ENCODE results near the gene PDE6H. TPM values are rescaled to one million over a fixed set of nuclear protein-coding genes. Genes with fewer than 3 reads are reported as not detected.

The PDE6H gene
- total and polyA plus RNA-seq, 10 of the 15 experiments (the other 5 are each of a cell fraction or from before 2014, with no cell fraction given) = 0.16 TPM; not detected in 9

DNA sequence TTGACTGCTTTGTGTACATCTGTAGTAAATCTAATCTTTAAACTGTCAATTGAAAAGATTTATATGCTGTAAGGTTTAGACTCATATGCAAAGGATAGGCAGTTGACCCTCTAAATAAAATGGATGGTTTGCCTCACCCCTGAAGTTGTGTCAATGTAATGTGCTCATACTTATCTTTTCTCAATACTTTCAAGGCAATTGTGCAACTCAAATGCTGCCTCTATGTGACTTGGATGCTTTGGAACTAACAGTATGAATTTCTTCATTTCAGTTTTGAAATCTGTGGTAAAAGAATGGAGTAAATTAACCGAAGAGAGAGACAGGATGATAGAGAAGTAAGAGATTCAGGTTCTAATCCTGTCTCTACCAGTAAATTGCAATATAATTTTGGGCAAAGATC is 9.7 kb downstream of the PDE6H start:
- ChIA-PET SMC1A (ENCODE audit: uncharacterized antibody, unreplicated experiment) (interaction anchor here (1.2 kb wide), 1 partner anchor 14 kb away, joined by 3 read pairs; no protein-coding TSS in a partner anchor), POLR2A (interaction anchor here (1.0 to 1.6 kb wide), 3 partner anchors 28 to 38 kb away, joined by 3 to 10 read pairs (median 5); no protein-coding TSS in a partner anchor), CTCF (no interaction called here), RAD21 (ENCODE audit: unreplicated experiment) (interaction anchor here (1.5 kb wide), 1 partner anchor 45 kb away, joined by 3 read pairs; no protein-coding TSS in a partner anchor)
- peak overlapping the region; percentile 70; the same call in 1 of the 2 replicates for H2AFZ ChIP-seq (ENCODE audit: control insufficient read depth, low read depth, low read length)
- BruUV-seq (replicated peaks) = no TSS peak
- H3K4me2 ChIP-seq (ENCODE audit: control insufficient read depth, insufficient read depth) = peak overlapping the region; percentile 71; the same call in 1 of the 2 replicates
- in situ Hi-C loops (cut with MboI) (loop anchor here (10.0 kb wide), 1 partner anchor 358 kb away; no protein-coding TSS in a partner anchor), intact Hi-C loops (cut with micrococcal nuclease; ENCODE audit: unreplicated experiment) (no loop called here)
- no peak for DNase-seq (ENCODE audit: low read depth, low spot score)
- H4K20me1 ChIP-seq (ENCODE audit: control insufficient read depth, insufficient read depth) = no peaks in the 10 kb centered on the region
- no peak overlapping the region for H3K9ac ChIP-seq (ENCODE audit: control insufficient read depth, insufficient read depth, low read length)
- H3K9me3 ChIP-seq (replicated peaks; ENCODE audit: control insufficient read depth, insufficient read depth, low read length) = no peaks in the 10 kb centered on the region
- no peak overlapping the region for H3K27ac ChIP-seq (ENCODE audit: control insufficient read depth, insufficient read depth)
- H3K36me3 ChIP-seq (ENCODE audit: control insufficient read depth in 2 of 2, insufficient read depth in 2 of 2, low read length in 1 of 2) = no peaks in the 10 kb centered on the region
- no peak for ATAC-seq
- 89% methylated on average over 1 of the region's 1 CpG for WGBS (ENCODE audit: insufficient coverage, insufficient replicate concordance, low lambda C conversion rate, missing lambda C conversion rate)
- peaks cover 11% of the 10 kb centered on the region for H3K4me1 ChIP-seq (ENCODE audit: control insufficient read depth, insufficient read depth, low read length)
- H3K4me3 ChIP-seq = no peak overlapping the region
- H3K79me2 ChIP-seq (ENCODE audit: control insufficient read depth, insufficient read depth, low read length) = no peaks in the 10 kb centered on the region
- H3K27me3 ChIP-seq (replicated peaks in 1 of 2; ENCODE audit: control insufficient read depth in 2 of 2, insufficient read depth in 2 of 2, low read length in 1 of 2) = no peaks in the 10 kb centered on the region
- no peak for FAIRE-seq
- no peak for TF ChIP-seq SREBF2 (IDR thresholded peaks at IDR 0.05; ENCODE audit: low read length)
- TF ChIP-seq, protein P1, sequence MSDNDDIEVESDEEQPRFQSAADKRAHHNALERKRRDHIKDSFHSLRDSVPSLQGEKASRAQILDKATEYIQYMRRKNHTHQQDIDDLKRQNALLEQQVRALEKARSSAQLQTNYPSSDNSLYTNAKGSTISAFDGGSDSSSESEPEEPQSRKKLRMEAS (IDR thresholded peaks at IDR 0.05; ENCODE audit: low read depth, low read length) = no peak
- TF ChIP-seq, protein P2, sequence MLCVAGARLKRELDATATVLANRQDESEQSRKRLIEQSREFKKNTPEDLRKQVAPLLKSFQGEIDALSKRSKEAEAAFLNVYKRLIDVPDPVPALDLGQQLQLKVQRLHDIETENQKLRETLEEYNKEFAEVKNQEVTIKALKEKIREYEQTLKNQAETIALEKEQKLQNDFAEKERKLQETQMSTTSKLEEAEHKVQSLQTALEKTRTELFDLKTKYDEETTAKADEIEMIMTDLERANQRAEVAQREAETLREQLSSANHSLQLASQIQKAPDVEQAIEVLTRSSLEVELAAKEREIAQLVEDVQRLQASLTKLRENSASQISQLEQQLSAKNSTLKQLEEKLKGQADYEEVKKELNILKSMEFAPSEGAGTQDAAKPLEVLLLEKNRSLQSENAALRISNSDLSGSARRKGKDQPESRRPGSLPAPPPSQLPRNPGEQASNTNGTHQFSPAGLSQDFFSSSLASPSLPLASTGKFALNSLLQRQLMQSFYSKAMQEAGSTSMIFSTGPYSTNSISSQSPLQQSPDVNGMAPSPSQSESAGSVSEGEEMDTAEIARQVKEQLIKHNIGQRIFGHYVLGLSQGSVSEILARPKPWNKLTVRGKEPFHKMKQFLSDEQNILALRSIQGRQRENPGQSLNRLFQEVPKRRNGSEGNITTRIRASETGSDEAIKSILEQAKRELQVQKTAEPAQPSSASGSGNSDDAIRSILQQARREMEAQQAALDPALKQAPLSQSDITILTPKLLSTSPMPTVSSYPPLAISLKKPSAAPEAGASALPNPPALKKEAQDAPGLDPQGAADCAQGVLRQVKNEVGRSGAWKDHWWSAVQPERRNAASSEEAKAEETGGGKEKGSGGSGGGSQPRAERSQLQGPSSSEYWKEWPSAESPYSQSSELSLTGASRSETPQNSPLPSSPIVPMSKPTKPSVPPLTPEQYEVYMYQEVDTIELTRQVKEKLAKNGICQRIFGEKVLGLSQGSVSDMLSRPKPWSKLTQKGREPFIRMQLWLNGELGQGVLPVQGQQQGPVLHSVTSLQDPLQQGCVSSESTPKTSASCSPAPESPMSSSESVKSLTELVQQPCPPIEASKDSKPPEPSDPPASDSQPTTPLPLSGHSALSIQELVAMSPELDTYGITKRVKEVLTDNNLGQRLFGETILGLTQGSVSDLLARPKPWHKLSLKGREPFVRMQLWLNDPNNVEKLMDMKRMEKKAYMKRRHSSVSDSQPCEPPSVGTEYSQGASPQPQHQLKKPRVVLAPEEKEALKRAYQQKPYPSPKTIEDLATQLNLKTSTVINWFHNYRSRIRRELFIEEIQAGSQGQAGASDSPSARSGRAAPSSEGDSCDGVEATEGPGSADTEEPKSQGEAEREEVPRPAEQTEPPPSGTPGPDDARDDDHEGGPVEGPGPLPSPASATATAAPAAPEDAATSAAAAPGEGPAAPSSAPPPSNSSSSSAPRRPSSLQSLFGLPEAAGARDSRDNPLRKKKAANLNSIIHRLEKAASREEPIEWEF (IDR thresholded peaks at IDR 0.05; ENCODE audit: insufficient replicate concordance, low read depth, low read length) = no peak
- TF ChIP-seq SREBF1 (IDR thresholded peaks at IDR 0.05; ENCODE audit: low read length) = no peak
- TF ChIP-seq, protein P3, sequence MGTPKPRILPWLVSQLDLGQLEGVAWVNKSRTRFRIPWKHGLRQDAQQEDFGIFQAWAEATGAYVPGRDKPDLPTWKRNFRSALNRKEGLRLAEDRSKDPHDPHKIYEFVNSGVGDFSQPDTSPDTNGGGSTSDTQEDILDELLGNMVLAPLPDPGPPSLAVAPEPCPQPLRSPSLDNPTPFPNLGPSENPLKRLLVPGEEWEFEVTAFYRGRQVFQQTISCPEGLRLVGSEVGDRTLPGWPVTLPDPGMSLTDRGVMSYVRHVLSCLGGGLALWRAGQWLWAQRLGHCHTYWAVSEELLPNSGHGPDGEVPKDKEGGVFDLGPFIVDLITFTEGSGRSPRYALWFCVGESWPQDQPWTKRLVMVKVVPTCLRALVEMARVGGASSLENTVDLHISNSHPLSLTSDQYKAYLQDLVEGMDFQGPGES (IDR thresholded peaks at IDR 0.05) = no peak
- no peak for TF ChIP-seq MXI1 (IDR thresholded peaks at IDR 0.05; ENCODE audit: low read depth, low read length)
- TF ChIP-seq SP1 (IDR thresholded peaks at IDR 0.05; ENCODE audit: low read depth, low read length) = no peak
- TF ChIP-seq CEBPB (IDR thresholded peaks at IDR 0.05; ENCODE audit: borderline replicate concordance in 1 of 2, low read depth in 2 of 2, low read length in 2 of 2) = no peak
- TF ChIP-seq SMAD5 (IDR thresholded peaks at IDR 0.05; ENCODE audit: low read depth) = no peak
- no peak for TF ChIP-seq NR2F1 (conservative IDR thresholded peaks at IDR 0.05)
- TF ChIP-seq CHD2 (IDR thresholded peaks at IDR 0.05; ENCODE audit: borderline replicate concordance, low read depth, low read length) = no peak
- no peak for TF ChIP-seq YBX1 (IDR thresholded peaks at IDR 0.05)
- TF ChIP-seq MYB (IDR thresholded peaks at IDR 0.05; ENCODE audit: borderline replicate concordance, low read depth, low read length) = no peak
- no peak for TF ChIP-seq ZZZ3 (IDR thresholded peaks at IDR 0.05; ENCODE audit: control insufficient read depth, insufficient read length, low read depth)
- no peak for TF ChIP-seq PBX3 (IDR thresholded peaks at IDR 0.05; ENCODE audit: insufficient replicate concordance, low read depth, low read length)
- TF ChIP-seq JUNB (IDR thresholded peaks at IDR 0.05) = no peak
- no peak for TF ChIP-seq BRCA1 (IDR thresholded peaks at IDR 0.05; ENCODE audit: low read depth, low read length)
- no peak for TF ChIP-seq ASH2L (IDR thresholded peaks at IDR 0.05; ENCODE audit: borderline replicate concordance, low read depth)
- no peak for TF ChIP-seq BACH1 (IDR thresholded peaks at IDR 0.05; ENCODE audit: borderline replicate concordance)
